WTC11 (cell line): ENCODE results near the gene EIF4ENIF1. TPM values are rescaled to one million over a fixed set of nuclear protein-coding genes. Genes with fewer than 3 reads are reported as not detected.

Experiments used
- CBFB ChIP-seq: sonication (generic); formaldehyde crosslinking; IDR thresholded peaks from 2 replicates; pipeline ENCODE4 v1.8.1; 2022; ENCODE audit warnings: mild to moderate bottlenecking, low read depth, missing genetic modification reagents
- FOXJ3 ChIP-seq: sonication (generic); formaldehyde crosslinking; IDR thresholded peaks from 2 replicates; pipeline ENCODE4 v1.9.0; 2021; ENCODE audit warnings: missing genetic modification reagents, mild to moderate bottlenecking, borderline replicate concordance
- HMGA2 ChIP-seq: fragments of 250-450 bp; sonication (Bioruptor Pico); IDR thresholded peaks from 2 replicates; pipeline ENCODE4 v1.4.0; 2021; ENCODE audit warnings: mild to moderate bottlenecking, moderate library complexity
- MYBL2 ChIP-seq: sonication (generic); formaldehyde crosslinking; IDR thresholded peaks from 2 replicates; pipeline ENCODE4 v1.8.1; 2023; ENCODE audit warnings: mild to moderate bottlenecking, moderate library complexity, missing genetic modification reagents
- NR1H2 ChIP-seq: sonication (generic); formaldehyde crosslinking; IDR thresholded peaks from 2 replicates; pipeline ENCODE4 v1.9.0; 2021; ENCODE audit warnings: mild to moderate bottlenecking, moderate library complexity, missing genetic modification reagents
- NR3C1 ChIP-seq: sonication (generic); formaldehyde crosslinking; conservative IDR thresholded peaks from 2 replicates; pipeline ENCODE4 v1.8.1; 2023; ENCODE audit warnings: low read depth, mild to moderate bottlenecking, missing genetic modification reagents
- OVOL2 ChIP-seq: fragments of 250-450 bp; sonication (Bioruptor Pico); IDR thresholded peaks from 2 replicates; pipeline ENCODE4 v1.9.0; 2021; ENCODE audit warnings: mild to moderate bottlenecking, borderline replicate concordance
- RELA ChIP-seq: sonication (generic); formaldehyde crosslinking; IDR thresholded peaks from 2 replicates; pipeline ENCODE4 v1.8.1; 2022; ENCODE audit warnings: missing genetic modification reagents, mild to moderate bottlenecking, borderline replicate concordance
- RORB ChIP-seq: fragments of 250-450 bp; sonication (Bioruptor Pico); IDR thresholded peaks from 2 replicates; pipeline ENCODE4 v1.9.0; 2021; ENCODE audit warnings: mild to moderate bottlenecking
- SOX15 ChIP-seq: fragments of 250-450 bp; sonication (Bioruptor Pico); IDR thresholded peaks from 2 replicates; pipeline ENCODE4 v1.9.0; 2021; ENCODE audit warnings: mild to moderate bottlenecking
- TEAD4 ChIP-seq: sonication (generic); formaldehyde crosslinking; IDR thresholded peaks from 2 replicates; pipeline ENCODE4 v1.8.0; 2022; ENCODE audit warnings: mild to moderate bottlenecking, missing genetic modification reagents
- ZBTB21 ChIP-seq: sonication (generic); formaldehyde crosslinking; IDR thresholded peaks from 2 replicates; pipeline ENCODE4 v1.8.1; 2023; ENCODE audit warnings: mild to moderate bottlenecking, missing genetic modification reagents, borderline replicate concordance
- ZMAT4 ChIP-seq: fragments of 250-450 bp; sonication (Bioruptor Pico); IDR thresholded peaks from 2 replicates; pipeline ENCODE4 v1.9.0; 2021; ENCODE audit warnings: mild to moderate bottlenecking
- ZNF121 ChIP-seq: sonication (generic); formaldehyde crosslinking; IDR thresholded peaks from 2 replicates; pipeline ENCODE4 v1.8.0; 2023; ENCODE audit warnings: missing genetic modification reagents
- ZNF138 ChIP-seq: sonication (generic); formaldehyde crosslinking; conservative IDR thresholded peaks from 2 replicates; pipeline ENCODE4 v1.8.1; 2022; ENCODE audit warnings: mild to moderate bottlenecking, moderate library complexity, missing genetic modification reagents
- ZNF317 ChIP-seq: sonication (generic); formaldehyde crosslinking; IDR thresholded peaks from 2 replicates; pipeline ENCODE4 v1.8.1; 2023; ENCODE audit warnings: low read depth, mild to moderate bottlenecking, moderate library complexity, missing genetic modification reagents, borderline replicate concordance
- ZNF671 ChIP-seq: fragments of 250-450 bp; sonication (Bioruptor Pico); IDR thresholded peaks from 2 replicates; pipeline ENCODE4 v1.8.0; 2021; ENCODE audit warnings: mild to moderate bottlenecking
- total RNA-seq: library from RNA; stranded (reverse); gene quantifications from 3 replicates; pipeline ENCODE4 v1.2.3, GENCODE V29; 2021
- TF ChIP-seq, protein P1 (sequence below): fragments of 250-450 bp; sonication (Bioruptor Pico); IDR thresholded peaks from 2 replicates; pipeline ENCODE4 v2.1.2; 2022; ENCODE audit warnings: mild to moderate bottlenecking, moderate library complexity
- TF ChIP-seq, protein P2 (sequence below): fragments of 250-450 bp; sonication (Bioruptor Pico); IDR thresholded peaks from 2 replicates; pipeline ENCODE4 v1.9.0; 2021; ENCODE audit warnings: mild to moderate bottlenecking, borderline replicate concordance
- TF ChIP-seq, protein P3 (sequence below): sonication (generic); formaldehyde crosslinking; IDR thresholded peaks from 2 replicates; pipeline ENCODE4 v1.8.1; 2022; ENCODE audit warnings: low read depth, missing genetic modification reagents, borderline replicate concordance
- TF ChIP-seq, protein P4 (sequence below): sonication (generic); formaldehyde crosslinking; IDR thresholded peaks from 2 replicates; pipeline ENCODE4 v1.8.0; 2022; ENCODE audit warnings: missing genetic modification reagents
- TF ChIP-seq, protein P5 (sequence below): sonication (generic); formaldehyde crosslinking; IDR thresholded peaks from 2 replicates; pipeline ENCODE4 v1.8.0; 2023; ENCODE audit warnings: missing genetic modification reagents
- TF ChIP-seq, protein P6 (sequence below): sonication (generic); formaldehyde crosslinking; IDR thresholded peaks from 2 replicates; pipeline ENCODE4 v1.8.1; 2023; ENCODE audit warnings: mild to moderate bottlenecking, moderate library complexity, missing genetic modification reagents
- TF ChIP-seq, protein P7 (sequence below): sonication (generic); formaldehyde crosslinking; IDR thresholded peaks from 2 replicates; pipeline ENCODE4 v1.8.1; 2022; ENCODE audit warnings: low read depth, mild to moderate bottlenecking, moderate library complexity, missing genetic modification reagents, borderline replicate concordance

Gene EIF4ENIF1
- total RNA-seq, 1 experiment from 2014 or later: 22.8 TPM

DNA sequence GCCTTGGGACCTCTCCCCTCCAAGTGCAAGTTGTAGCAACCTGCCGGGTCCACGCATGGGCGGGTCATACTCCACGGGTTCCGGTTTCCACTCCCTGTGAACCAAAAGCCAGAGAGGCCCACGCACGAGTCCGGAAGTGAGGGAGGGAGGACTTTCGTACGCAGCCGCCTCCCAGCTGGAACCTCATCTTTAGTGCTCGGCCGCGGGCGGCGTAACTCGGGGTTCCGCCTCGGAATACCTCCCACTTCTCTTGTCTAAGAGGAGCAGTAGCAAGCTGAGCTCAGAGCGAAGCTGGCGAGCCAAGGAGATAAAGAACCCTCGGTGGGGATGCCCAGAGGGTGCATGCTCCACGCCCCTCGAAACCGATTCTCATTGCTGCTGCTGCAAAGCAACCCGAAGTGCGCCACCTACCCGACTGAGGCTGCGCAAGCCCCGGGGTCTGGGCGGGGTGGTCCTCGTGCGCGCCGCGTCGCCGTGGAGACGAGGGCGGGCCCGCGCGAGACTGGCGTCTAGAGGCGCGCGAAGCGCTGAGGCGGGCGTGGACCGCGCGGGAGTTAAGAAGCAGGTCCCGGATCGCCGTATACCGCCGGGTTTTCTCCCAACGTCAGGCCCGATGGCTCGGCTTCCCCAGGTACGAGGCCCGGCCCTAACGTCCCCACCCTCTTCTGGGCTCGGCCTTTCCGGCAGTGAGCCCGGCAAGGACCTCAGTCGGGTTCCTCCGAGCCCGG is 6.5 kb upstream of the EIF4ENIF1 start, which contains the start of gene SFI1 (continued):
- TF ChIP-seq OVOL2 (CRISPR knock-in tag) (no peak), TEAD4 (CRISPR knock-in tag) (no peak), RORB (CRISPR knock-in tag) (no peak), ZMAT4 (CRISPR knock-in tag) (no peak), ZNF138 (no peak), HMGA2 (CRISPR knock-in tag) (no peak), FOXJ3 (no peak), RELA (CRISPR knock-in tag) (peak; percentile 57; the same call in 1 of the 2 replicates), ZNF121 (CRISPR knock-in tag) (no peak), CBFB (CRISPR knock-in tag) (no peak), SOX15 (no peak), ZBTB21 (no peak), ZNF317 (CRISPR knock-in tag) (no peak), NR1H2 (CRISPR knock-in tag) (no peak), NR3C1 (CRISPR knock-in tag) (no peak; the same call in 1 of the 2 replicates), ZNF671 (CRISPR knock-in tag) (no peak), MYBL2 (no peak)
- TF ChIP-seq, protein P1, sequence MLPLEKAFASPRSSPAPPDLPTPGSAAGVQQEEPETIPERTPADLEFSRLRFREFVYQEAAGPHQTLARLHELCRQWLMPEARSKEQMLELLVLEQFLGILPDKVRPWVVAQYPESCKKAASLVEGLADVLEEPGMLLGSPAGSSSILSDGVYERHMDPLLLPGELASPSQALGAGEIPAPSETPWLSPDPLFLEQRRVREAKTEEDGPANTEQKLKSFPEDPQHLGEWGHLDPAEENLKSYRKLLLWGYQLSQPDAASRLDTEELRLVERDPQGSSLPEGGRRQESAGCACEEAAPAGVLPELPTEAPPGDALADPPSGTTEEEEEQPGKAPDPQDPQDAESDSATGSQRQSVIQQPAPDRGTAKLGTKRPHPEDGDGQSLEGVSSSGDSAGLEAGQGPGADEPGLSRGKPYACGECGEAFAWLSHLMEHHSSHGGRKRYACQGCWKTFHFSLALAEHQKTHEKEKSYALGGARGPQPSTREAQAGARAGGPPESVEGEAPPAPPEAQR: no peak
- TF ChIP-seq, protein P2, sequence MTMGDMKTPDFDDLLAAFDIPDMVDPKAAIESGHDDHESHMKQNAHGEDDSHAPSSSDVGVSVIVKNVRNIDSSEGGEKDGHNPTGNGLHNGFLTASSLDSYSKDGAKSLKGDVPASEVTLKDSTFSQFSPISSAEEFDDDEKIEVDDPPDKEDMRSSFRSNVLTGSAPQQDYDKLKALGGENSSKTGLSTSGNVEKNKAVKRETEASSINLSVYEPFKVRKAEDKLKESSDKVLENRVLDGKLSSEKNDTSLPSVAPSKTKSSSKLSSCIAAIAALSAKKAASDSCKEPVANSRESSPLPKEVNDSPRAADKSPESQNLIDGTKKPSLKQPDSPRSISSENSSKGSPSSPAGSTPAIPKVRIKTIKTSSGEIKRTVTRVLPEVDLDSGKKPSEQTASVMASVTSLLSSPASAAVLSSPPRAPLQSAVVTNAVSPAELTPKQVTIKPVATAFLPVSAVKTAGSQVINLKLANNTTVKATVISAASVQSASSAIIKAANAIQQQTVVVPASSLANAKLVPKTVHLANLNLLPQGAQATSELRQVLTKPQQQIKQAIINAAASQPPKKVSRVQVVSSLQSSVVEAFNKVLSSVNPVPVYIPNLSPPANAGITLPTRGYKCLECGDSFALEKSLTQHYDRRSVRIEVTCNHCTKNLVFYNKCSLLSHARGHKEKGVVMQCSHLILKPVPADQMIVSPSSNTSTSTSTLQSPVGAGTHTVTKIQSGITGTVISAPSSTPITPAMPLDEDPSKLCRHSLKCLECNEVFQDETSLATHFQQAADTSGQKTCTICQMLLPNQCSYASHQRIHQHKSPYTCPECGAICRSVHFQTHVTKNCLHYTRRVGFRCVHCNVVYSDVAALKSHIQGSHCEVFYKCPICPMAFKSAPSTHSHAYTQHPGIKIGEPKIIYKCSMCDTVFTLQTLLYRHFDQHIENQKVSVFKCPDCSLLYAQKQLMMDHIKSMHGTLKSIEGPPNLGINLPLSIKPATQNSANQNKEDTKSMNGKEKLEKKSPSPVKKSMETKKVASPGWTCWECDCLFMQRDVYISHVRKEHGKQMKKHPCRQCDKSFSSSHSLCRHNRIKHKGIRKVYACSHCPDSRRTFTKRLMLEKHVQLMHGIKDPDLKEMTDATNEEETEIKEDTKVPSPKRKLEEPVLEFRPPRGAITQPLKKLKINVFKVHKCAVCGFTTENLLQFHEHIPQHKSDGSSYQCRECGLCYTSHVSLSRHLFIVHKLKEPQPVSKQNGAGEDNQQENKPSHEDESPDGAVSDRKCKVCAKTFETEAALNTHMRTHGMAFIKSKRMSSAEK: no peak
- TF ChIP-seq, protein P3, sequence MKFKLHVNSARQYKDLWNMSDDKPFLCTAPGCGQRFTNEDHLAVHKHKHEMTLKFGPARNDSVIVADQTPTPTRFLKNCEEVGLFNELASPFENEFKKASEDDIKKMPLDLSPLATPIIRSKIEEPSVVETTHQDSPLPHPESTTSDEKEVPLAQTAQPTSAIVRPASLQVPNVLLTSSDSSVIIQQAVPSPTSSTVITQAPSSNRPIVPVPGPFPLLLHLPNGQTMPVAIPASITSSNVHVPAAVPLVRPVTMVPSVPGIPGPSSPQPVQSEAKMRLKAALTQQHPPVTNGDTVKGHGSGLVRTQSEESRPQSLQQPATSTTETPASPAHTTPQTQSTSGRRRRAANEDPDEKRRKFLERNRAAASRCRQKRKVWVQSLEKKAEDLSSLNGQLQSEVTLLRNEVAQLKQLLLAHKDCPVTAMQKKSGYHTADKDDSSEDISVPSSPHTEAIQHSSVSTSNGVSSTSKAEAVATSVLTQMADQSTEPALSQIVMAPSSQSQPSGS (CRISPR knock-in tag): no peak
- TF ChIP-seq, protein P4, sequence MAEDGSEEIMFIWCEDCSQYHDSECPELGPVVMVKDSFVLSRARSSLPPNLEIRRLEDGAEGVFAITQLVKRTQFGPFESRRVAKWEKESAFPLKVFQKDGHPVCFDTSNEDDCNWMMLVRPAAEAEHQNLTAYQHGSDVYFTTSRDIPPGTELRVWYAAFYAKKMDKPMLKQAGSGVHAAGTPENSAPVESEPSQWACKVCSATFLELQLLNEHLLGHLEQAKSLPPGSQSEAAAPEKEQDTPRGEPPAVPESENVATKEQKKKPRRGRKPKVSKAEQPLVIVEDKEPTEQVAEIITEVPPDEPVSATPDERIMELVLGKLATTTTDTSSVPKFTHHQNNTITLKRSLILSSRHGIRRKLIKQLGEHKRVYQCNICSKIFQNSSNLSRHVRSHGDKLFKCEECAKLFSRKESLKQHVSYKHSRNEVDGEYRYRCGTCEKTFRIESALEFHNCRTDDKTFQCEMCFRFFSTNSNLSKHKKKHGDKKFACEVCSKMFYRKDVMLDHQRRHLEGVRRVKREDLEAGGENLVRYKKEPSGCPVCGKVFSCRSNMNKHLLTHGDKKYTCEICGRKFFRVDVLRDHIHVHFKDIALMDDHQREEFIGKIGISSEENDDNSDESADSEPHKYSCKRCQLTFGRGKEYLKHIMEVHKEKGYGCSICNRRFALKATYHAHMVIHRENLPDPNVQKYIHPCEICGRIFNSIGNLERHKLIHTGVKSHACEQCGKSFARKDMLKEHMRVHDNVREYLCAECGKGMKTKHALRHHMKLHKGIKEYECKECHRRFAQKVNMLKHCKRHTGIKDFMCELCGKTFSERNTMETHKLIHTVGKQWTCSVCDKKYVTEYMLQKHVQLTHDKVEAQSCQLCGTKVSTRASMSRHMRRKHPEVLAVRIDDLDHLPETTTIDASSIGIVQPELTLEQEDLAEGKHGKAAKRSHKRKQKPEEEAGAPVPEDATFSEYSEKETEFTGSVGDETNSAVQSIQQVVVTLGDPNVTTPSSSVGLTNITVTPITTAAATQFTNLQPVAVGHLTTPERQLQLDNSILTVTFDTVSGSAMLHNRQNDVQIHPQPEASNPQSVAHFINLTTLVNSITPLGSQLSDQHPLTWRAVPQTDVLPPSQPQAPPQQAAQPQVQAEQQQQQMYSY (CRISPR knock-in tag): peak; percentile 34; the same call in 1 of the 2 replicates
- TF ChIP-seq, protein P5, sequence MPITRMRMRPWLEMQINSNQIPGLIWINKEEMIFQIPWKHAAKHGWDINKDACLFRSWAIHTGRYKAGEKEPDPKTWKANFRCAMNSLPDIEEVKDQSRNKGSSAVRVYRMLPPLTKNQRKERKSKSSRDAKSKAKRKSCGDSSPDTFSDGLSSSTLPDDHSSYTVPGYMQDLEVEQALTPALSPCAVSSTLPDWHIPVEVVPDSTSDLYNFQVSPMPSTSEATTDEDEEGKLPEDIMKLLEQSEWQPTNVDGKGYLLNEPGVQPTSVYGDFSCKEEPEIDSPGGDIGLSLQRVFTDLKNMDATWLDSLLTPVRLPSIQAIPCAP (CRISPR knock-in tag): no peak
- TF ChIP-seq, protein P6, sequence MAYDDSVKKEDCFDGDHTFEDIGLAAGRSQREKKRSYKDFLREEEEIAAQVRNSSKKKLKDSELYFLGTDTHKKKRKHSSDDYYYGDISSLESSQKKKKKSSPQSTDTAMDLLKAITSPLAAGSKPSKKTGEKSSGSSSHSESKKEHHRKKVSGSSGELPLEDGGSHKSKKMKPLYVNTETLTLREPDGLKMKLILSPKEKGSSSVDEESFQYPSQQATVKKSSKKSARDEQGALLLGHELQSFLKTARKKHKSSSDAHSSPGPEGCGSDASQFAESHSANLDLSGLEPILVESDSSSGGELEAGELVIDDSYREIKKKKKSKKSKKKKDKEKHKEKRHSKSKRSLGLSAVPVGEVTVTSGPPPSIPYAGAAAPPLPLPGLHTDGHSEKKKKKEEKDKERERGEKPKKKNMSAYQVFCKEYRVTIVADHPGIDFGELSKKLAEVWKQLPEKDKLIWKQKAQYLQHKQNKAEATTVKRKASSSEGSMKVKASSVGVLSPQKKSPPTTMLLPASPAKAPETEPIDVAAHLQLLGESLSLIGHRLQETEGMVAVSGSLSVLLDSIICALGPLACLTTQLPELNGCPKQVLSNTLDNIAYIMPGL (CRISPR knock-in tag): peak; percentile 88
- TF ChIP-seq, protein P7, sequence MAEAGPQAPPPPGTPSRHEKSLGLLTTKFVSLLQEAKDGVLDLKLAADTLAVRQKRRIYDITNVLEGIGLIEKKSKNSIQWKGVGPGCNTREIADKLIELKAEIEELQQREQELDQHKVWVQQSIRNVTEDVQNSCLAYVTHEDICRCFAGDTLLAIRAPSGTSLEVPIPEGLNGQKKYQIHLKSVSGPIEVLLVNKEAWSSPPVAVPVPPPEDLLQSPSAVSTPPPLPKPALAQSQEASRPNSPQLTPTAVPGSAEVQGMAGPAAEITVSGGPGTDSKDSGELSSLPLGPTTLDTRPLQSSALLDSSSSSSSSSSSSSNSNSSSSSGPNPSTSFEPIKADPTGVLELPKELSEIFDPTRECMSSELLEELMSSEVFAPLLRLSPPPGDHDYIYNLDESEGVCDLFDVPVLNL (CRISPR knock-in tag): no peak
